ENCODE measurements around the gene AKT3.

Gene AKT3

DNA sequence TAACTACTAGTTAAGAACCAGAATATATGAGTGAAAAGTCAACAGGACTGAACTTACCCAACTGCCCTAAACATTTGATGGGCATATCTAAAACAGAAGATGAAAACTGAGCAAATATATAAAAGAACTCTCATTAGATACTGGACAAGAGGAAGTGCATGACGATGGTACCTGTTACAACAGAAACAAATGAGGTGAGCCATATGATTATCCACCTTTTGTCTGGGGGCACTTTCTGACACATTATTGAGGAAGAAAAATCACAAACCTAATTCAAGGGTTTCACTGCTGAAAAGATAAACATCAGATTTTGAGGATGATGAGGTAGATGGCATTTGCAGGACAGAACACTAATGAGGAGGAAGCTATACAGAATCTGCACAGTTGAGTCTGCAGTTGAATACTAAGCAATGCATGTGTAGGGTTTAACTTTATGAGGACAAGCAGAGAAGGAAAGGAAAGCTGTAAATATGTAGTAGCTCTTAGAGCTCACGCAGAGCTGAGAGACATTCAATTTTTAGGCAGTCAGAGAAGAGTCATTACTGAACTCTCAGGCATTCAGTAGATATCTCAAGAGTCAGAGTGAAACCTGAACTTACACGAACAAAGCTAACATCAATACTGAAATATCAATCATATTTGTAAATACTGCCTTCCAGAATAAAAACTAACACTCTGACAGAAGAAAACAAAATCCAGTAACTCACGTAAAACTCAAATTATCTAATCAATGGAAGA is 262.1 kb downstream of the AKT3 start:
- no peak overlapping the region for H3K4me3 ChIP-seq
- no peak overlapping the region for H3K27ac ChIP-seq
- DNase-seq (ENCODE audit: low spot score): no peak
- no peak for TF ChIP-seq CTCF (IDR thresholded peaks at IDR 0.05)

DNA sequence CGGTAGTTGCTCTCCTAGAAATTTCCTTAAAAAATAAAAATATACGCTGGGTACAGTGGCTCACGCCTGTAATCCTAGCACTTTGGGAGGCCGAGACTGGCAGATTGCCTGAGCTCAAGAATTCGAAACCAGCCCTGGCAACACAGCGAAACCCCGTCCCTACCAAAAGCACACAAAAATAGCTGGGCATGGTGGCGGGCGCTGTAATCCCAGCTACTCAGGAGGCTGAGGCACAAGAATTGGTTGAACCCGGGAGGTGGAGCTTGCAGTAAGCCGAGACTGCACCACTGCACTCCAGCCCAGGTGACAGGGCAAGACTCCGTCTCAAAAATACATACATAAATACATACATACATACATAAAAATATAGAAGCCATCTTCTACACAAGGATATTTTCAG is 262.8 kb downstream of the AKT3 start:
- H3K4me3 ChIP-seq: no peak overlapping the region
- no peak overlapping the region for H3K27ac ChIP-seq
- no peak for DNase-seq (ENCODE audit: low spot score)
- no peak for TF ChIP-seq CTCF (IDR thresholded peaks at IDR 0.05)

DNA sequence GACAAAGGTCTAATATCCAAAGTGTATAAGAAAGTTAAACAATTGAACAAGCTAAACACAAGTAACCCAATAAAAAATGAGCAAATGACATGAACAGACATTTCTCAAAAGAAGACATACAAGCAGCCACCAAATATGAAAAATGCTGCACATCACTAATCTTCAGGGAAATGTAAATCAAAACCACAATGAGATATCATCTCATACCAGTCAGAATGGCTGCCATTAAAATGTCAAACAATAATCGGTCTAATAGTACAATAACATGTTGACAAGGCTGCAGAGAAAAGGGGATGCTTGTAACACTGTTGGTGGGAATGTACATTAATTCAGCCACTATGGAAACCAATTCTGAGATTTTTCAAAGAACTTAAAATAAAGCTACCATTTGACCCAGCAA is 264.1 kb downstream of the AKT3 start:
- DNase-seq (ENCODE audit: low spot score): no peak
- Histone ChIP-seq H3K4me3 (no peak overlapping the region), H3K27ac (no peak overlapping the region)
- no peak for TF ChIP-seq CTCF (IDR thresholded peaks at IDR 0.05)

GRCh38 chr1:243582326-243582725 is 267.7 kb downstream of the AKT3 start:
- no peak overlapping the region for H3K4me3 ChIP-seq
- DNase-seq (ENCODE audit: low spot score): no peak
- no peak for TF ChIP-seq CTCF (IDR thresholded peaks at IDR 0.05)
- no peak overlapping the region for H3K27ac ChIP-seq

- no peak for DNase-seq (ENCODE audit: low spot score)
- Histone ChIP-seq H3K27ac (no peak overlapping the region), H3K4me3 (no peak overlapping the region)
- TF ChIP-seq CTCF (IDR thresholded peaks at IDR 0.05): no peak
Observed at GRCh38 chr1:243580984-243581383, 269.1 kb downstream of the AKT3 start.

- H3K27ac ChIP-seq: no peak overlapping the region
- DNase-seq (ENCODE audit: low spot score): no peak
- no peak for TF ChIP-seq CTCF (IDR thresholded peaks at IDR 0.05)
Observed at GRCh38 chr1:243580072-243580471, 270.0 kb downstream of the AKT3 start.

GRCh38 chr1:243575070-243575469 is 275.0 kb downstream of the AKT3 start:
- no peak overlapping the region for H3K27ac ChIP-seq
- no peak for DNase-seq (ENCODE audit: low spot score)
- no peak overlapping the region for H3K4me3 ChIP-seq
- no peak for TF ChIP-seq CTCF (IDR thresholded peaks at IDR 0.05)

More at GRCh38 chr1:243580072-243580471, 270.0 kb downstream of the AKT3 start:
- no peak overlapping the region for H3K4me3 ChIP-seq
